Measurements from ENCODE around the gene ZFP36L2.

ZFP36L2 gene

GRCh38 chr2:43241558-43241957 is 15.2 kb upstream of the ZFP36L2 start:
- DNase-seq = no peak

- no peak for DNase-seq
Observed at GRCh38 chr2:43240766-43241150, 14.4 kb upstream of the ZFP36L2 start.

- peak; percentile 80 for DNase-seq
Observed at GRCh38 chr2:43239981-43240765, 13.8 kb upstream of the ZFP36L2 start.

- no peak for DNase-seq
Observed at GRCh38 chr2:43238813-43239212, 12.4 kb upstream of the ZFP36L2 start.

GRCh38 chr2:43238176-43238575 is 11.8 kb upstream of the ZFP36L2 start:
- no peak for DNase-seq

- DNase-seq = peak; percentile 97
Observed at GRCh38 chr2:43233218-43234212, 7.1 kb upstream of the ZFP36L2 start.

- DNase-seq = no peak
Observed at GRCh38 chr2:43230951-43231827, 4.8 kb upstream of the ZFP36L2 start.

- no peak for DNase-seq
Observed at GRCh38 chr2:43230351-43230885, 4.0 kb upstream of the ZFP36L2 start.

GRCh38 chr2:43228756-43229659 is 2.6 kb upstream of the ZFP36L2 start:
- no peak for DNase-seq

GRCh38 chr2:43228321-43228751 is 1.9 kb upstream of the ZFP36L2 start:
- no peak for DNase-seq

GRCh38 chr2:43227830-43228281 is 1.4 kb upstream of the ZFP36L2 start:
- DNase-seq = no peak

GRCh38 chr2:43226955-43227829 is 786 bp upstream of the ZFP36L2 start:
- DNase-seq = peak; percentile 80

- peak; percentile 60 for DNase-seq
Observed at GRCh38 chr2:43225788-43226557, 433 bp downstream of the ZFP36L2 start.

- peak; percentile 62 for DNase-seq
Observed at GRCh38 chr2:43225093-43225787, 1.2 kb downstream of the ZFP36L2 start.

- DNase-seq = no peak
Observed at GRCh38 chr2:43224571-43225092, 1.8 kb downstream of the ZFP36L2 start.

GRCh38 chr2:43224131-43224570 is 2.3 kb downstream of the ZFP36L2 start:
- DNase-seq = peak; percentile 58

GRCh38 chr2:43223521-43224001 is 2.8 kb downstream of the ZFP36L2 start:
- DNase-seq = no peak

Measured in MV-4-11 (cell line).